Effector memory CD4-positive, alpha-beta T cell (primary cell): ENCODE results near the gene KCNQ1OT1.

Source experiments
- DNase-seq, 3 donors: peaks; one replicate each; pipeline ENCODE4 v3.0.0-alpha.2; 2020
- H3K27ac ChIP-seq: 2 replicates; pipeline ENCODE4 v1.7.0; 2013; ENCODE audit warnings: mild to moderate bottlenecking, low read length, moderate library complexity; ENCODE audit not compliant: insufficient read depth, poor library complexity, severe bottlenecking
- H3K27me3 ChIP-seq: replicated peaks from 2 replicates; pipeline ENCODE4 v1.7.0; 2013; ENCODE audit warnings: mild to moderate bottlenecking, low read length; ENCODE audit not compliant: insufficient read depth, control insufficient read depth, poor library complexity, severe bottlenecking
- H3K36me3 ChIP-seq: 2 replicates; pipeline ENCODE4 v1.7.0; 2013; ENCODE audit warnings: mild to moderate bottlenecking, low read length, moderate library complexity; ENCODE audit not compliant: control insufficient read depth, insufficient read depth
- H3K4me1 ChIP-seq: 2 replicates; pipeline ENCODE4 v1.7.0; 2013; ENCODE audit warnings: low read length, mild to moderate bottlenecking; ENCODE audit not compliant: control insufficient read depth, insufficient read depth, poor library complexity, severe bottlenecking
- H3K4me3 ChIP-seq: 2 replicates; pipeline ENCODE4 v1.7.0; 2013; ENCODE audit warnings: low read length, low read depth, mild to moderate bottlenecking; ENCODE audit not compliant: insufficient read depth, poor library complexity, severe bottlenecking
- H3K9me3 ChIP-seq: 2 replicates; pipeline ENCODE4 v1.7.0; 2013; ENCODE audit warnings: mild to moderate bottlenecking, low read length, moderate library complexity; ENCODE audit not compliant: control insufficient read depth

KCNQ1OT1 gene

GRCh38 chr11:2587132-2587930 is 112.5 kb downstream of the KCNQ1OT1 start:
- Histone ChIP-seq H3K27ac (no peak overlapping the region), H3K9me3 (no peaks in the 10 kb centered on the region), H3K4me1 (no peaks in the 10 kb centered on the region), H3K36me3 (peaks cover 23% of the 10 kb centered on the region), H3K4me3 (no peak overlapping the region), H3K27me3 (no peaks in the 10 kb centered on the region)
- DNase-seq, result no peak

GRCh38 chr11:2586793-2587131 is 113.0 kb downstream of the KCNQ1OT1 start:
- no peaks in the 10 kb centered on the region for H3K4me1 ChIP-seq
- H3K27ac ChIP-seq, result no peak overlapping the region
- peaks cover 23% of the 10 kb centered on the region for H3K36me3 ChIP-seq
- H3K4me3 ChIP-seq, result no peak overlapping the region
- no peak for DNase-seq
- H3K9me3 ChIP-seq, result no peaks in the 10 kb centered on the region
- H3K27me3 ChIP-seq, result no peaks in the 10 kb centered on the region

GRCh38 chr11:2586087-2586792 is 113.6 kb downstream of the KCNQ1OT1 start:
- Histone ChIP-seq H3K9me3 (no peaks in the 10 kb centered on the region), H3K27me3 (no peaks in the 10 kb centered on the region), H3K4me3 (no peak overlapping the region), H3K36me3 (peaks cover 23% of the 10 kb centered on the region), H3K27ac (no peak overlapping the region), H3K4me1 (no peaks in the 10 kb centered on the region)
- DNase-seq, result no peak

GRCh38 chr11:2585566-2586086 is 114.2 kb downstream of the KCNQ1OT1 start:
- H3K27ac ChIP-seq, result no peak overlapping the region

GRCh38 chr11:2584812-2585565 is 114.8 kb downstream of the KCNQ1OT1 start:
- H3K4me1 ChIP-seq, result no peaks in the 10 kb centered on the region
- no peaks in the 10 kb centered on the region for H3K9me3 ChIP-seq
- H3K36me3 ChIP-seq, result peaks cover 23% of the 10 kb centered on the region
- H3K27ac ChIP-seq, result no peak overlapping the region
- DNase-seq, result no peak
- H3K27me3 ChIP-seq, result no peaks in the 10 kb centered on the region
- H3K4me3 ChIP-seq, result no peak overlapping the region

More at GRCh38 chr11:2585566-2586086, 114.2 kb downstream of the KCNQ1OT1 start:
- no peak overlapping the region for H3K4me3 ChIP-seq
- H3K9me3 ChIP-seq, result no peaks in the 10 kb centered on the region
- H3K36me3 ChIP-seq, result peaks cover 23% of the 10 kb centered on the region
- no peaks in the 10 kb centered on the region for H3K27me3 ChIP-seq
- DNase-seq, result no peak
- H3K4me1 ChIP-seq, result no peaks in the 10 kb centered on the region

GRCh38 chr11:2584434-2584811 is 115.4 kb downstream of the KCNQ1OT1 start:
- no peaks in the 10 kb centered on the region for H3K9me3 ChIP-seq
- H3K4me1 ChIP-seq, result no peaks in the 10 kb centered on the region
- no peak overlapping the region for H3K4me3 ChIP-seq
- no peaks in the 10 kb centered on the region for H3K27me3 ChIP-seq
- no peak for DNase-seq
- H3K36me3 ChIP-seq, result peaks cover 17% of the 10 kb centered on the region
- H3K27ac ChIP-seq, result no peak overlapping the region

GRCh38 chr11:2583605-2583958 is 116.2 kb downstream of the KCNQ1OT1 start:
- H3K4me1 ChIP-seq, result no peaks in the 10 kb centered on the region
- H3K36me3 ChIP-seq, result peaks cover 9% of the 10 kb centered on the region
- no peak overlapping the region for H3K4me3 ChIP-seq
- no peak for DNase-seq
- H3K27ac ChIP-seq, result no peak overlapping the region
- H3K27me3 ChIP-seq, result no peaks in the 10 kb centered on the region
- no peaks in the 10 kb centered on the region for H3K9me3 ChIP-seq

GRCh38 chr11:2582946-2583604 is 116.7 kb downstream of the KCNQ1OT1 start:
- no peaks in the 10 kb centered on the region for H3K27me3 ChIP-seq
- DNase-seq, result no peak
- no peak overlapping the region for H3K4me3 ChIP-seq
- H3K36me3 ChIP-seq, result peaks cover 9% of the 10 kb centered on the region
- no peaks in the 10 kb centered on the region for H3K4me1 ChIP-seq
- no peak overlapping the region for H3K27ac ChIP-seq
- no peaks in the 10 kb centered on the region for H3K9me3 ChIP-seq

GRCh38 chr11:2582351-2582945 is 117.3 kb downstream of the KCNQ1OT1 start:
- Histone ChIP-seq H3K36me3 (peaks cover 7% of the 10 kb centered on the region), H3K4me1 (no peaks in the 10 kb centered on the region), H3K4me3 (no peak overlapping the region), H3K27ac (no peak overlapping the region), H3K27me3 (no peaks in the 10 kb centered on the region), H3K9me3 (no peaks in the 10 kb centered on the region)
- DNase-seq, result no peak
